Measurements from ENCODE around the gene RPS21.

DNA sequence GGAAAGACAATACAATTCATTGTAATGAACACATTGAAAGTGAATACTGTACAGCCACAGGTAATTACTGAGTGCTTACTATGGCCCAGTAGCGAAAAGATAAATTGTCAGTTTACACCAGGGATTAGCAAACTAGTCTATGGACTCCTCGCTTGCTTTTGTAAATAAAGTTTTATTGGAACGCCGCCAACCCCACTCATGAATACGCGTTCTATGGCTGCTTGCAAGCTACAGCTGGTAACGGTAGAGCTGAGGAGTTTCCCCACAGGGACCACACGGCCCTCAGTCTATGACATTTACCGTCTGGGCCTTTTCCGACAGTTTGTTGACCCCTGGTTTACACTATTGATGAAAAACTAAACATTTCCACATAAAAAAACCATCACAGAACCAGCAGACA is 44.0 kb upstream of the RPS21 start:
- TF ChIP-seq, protein P1, sequence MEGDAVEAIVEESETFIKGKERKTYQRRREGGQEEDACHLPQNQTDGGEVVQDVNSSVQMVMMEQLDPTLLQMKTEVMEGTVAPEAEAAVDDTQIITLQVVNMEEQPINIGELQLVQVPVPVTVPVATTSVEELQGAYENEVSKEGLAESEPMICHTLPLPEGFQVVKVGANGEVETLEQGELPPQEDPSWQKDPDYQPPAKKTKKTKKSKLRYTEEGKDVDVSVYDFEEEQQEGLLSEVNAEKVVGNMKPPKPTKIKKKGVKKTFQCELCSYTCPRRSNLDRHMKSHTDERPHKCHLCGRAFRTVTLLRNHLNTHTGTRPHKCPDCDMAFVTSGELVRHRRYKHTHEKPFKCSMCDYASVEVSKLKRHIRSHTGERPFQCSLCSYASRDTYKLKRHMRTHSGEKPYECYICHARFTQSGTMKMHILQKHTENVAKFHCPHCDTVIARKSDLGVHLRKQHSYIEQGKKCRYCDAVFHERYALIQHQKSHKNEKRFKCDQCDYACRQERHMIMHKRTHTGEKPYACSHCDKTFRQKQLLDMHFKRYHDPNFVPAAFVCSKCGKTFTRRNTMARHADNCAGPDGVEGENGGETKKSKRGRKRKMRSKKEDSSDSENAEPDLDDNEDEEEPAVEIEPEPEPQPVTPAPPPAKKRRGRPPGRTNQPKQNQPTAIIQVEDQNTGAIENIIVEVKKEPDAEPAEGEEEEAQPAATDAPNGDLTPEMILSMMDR (IDR thresholded peaks at IDR 0.05): no peak
- no peak for TF ChIP-seq POLR2A (IDR thresholded peaks at IDR 0.05)

Data from lower leg skin (tissue), 3 donors.